HEK293T (cell line): Measurements from ENCODE around the gene RNF217.

Experiments used
- CTCF ChIA-PET: fragments of 350-600 bp; formaldehyde crosslinking; extraction: SDS; loops from one replicate; lab custom pipeline; 2021; ENCODE audit warnings: antibody characterized with exemption, inconsistent platforms; lab: Yijun Ruan, JAX
- POLR2A ChIA-PET: fragments of 350-600 bp; formaldehyde crosslinking; extraction: SDS; loops from one replicate; lab custom pipeline; 2020; ENCODE audit warnings: antibody characterized with exemption, inconsistent platforms; lab: Yijun Ruan, JAX
- DNase-seq: peaks from one replicate; pipeline ENCODE4 v3.0.0; 2012; ENCODE audit warnings: mixed read lengths; ENCODE audit errors: extremely low spot score
- ARNT ChIP-seq: fragments of 450-650 bp; IDR thresholded peaks from 2 replicates; pipeline ENCODE4 v1.6.1; 2017; ENCODE audit warnings: mild to moderate bottlenecking
- BHLHE40 ChIP-seq: fragments of 450-650 bp; IDR thresholded peaks from 2 replicates; pipeline ENCODE4 v1.6.1; 2016; ENCODE audit warnings: mild to moderate bottlenecking, moderate library complexity, borderline replicate concordance
- CTBP1 ChIP-seq: fragments of 450-650 bp; IDR thresholded peaks from 2 replicates; pipeline ENCODE4 v1.6.1; 2016; ENCODE audit warnings: borderline replicate concordance
- ELF4 ChIP-seq: fragments of 450-650 bp; IDR thresholded peaks from 2 replicates; pipeline ENCODE4 v1.6.1; 2017; ENCODE audit warnings: antibody characterized with exemption
- FOXA1 ChIP-seq: fragments of 450-650 bp; IDR thresholded peaks from 2 replicates; pipeline ENCODE4 v1.6.1; 2016; ENCODE audit warnings: mild to moderate bottlenecking
- FOXK2 ChIP-seq: fragments of 450-650 bp; IDR thresholded peaks from 2 replicates; pipeline ENCODE4 v1.6.1; 2016; ENCODE audit warnings: mild to moderate bottlenecking
- FOXM1 ChIP-seq: fragments of 450-650 bp; IDR thresholded peaks from 2 replicates; pipeline ENCODE4 v1.6.1; 2017; ENCODE audit warnings: mild to moderate bottlenecking, borderline replicate concordance
- HDGF ChIP-seq: fragments of 450-650 bp; IDR thresholded peaks from 2 replicates; pipeline ENCODE4 v1.6.1; 2017; ENCODE audit warnings: antibody characterized with exemption, borderline replicate concordance
- L3MBTL2 ChIP-seq: fragments of 450-650 bp; conservative IDR thresholded peaks from 2 replicates; pipeline ENCODE4 v1.6.1; 2016; ENCODE audit warnings: mild to moderate bottlenecking
- LEF1 ChIP-seq: fragments of 450-650 bp; IDR thresholded peaks from 2 replicates; pipeline ENCODE4 v1.6.1; 2017; ENCODE audit warnings: mild to moderate bottlenecking, borderline replicate concordance
- NFRKB ChIP-seq: fragments of 450-650 bp; IDR thresholded peaks from 2 replicates; pipeline ENCODE4 v1.6.1; 2016; ENCODE audit warnings: mild to moderate bottlenecking, moderate library complexity
- PKNOX1 ChIP-seq: fragments of 450-650 bp; IDR thresholded peaks from 2 replicates; pipeline ENCODE4 v1.6.1; 2016
- SP1 ChIP-seq: fragments of 450-650 bp; IDR thresholded peaks from 2 replicates; pipeline ENCODE4 v1.6.1; 2017
- SUZ12 ChIP-seq: fragments of 450-650 bp; IDR thresholded peaks from 2 replicates; pipeline ENCODE4 v1.6.1; 2016; ENCODE audit warnings: mild to moderate bottlenecking
- TARDBP ChIP-seq: fragments of 450-650 bp; IDR thresholded peaks from 2 replicates; pipeline ENCODE4 v1.6.1; 2016
- ZNF384 ChIP-seq: fragments of 450-650 bp; IDR thresholded peaks from 2 replicates; pipeline ENCODE4 v1.6.1; 2016

Gene RNF217

GRCh38 chr6:125083684-125083990, 121.4 kb downstream of the RNF217 start:
- ChIA-PET POLR2A (no interaction called here), CTCF (no interaction called here)
- no peak for TF ChIP-seq TARDBP
- TF ChIP-seq SP1: no peak
- no peak for TF ChIP-seq L3MBTL2
- no peak for TF ChIP-seq BHLHE40
- no peak for TF ChIP-seq FOXM1
- TF ChIP-seq FOXK2: no peak
- TF ChIP-seq FOXA1: no peak
- DNase-seq: no peak

GRCh38 chr6:125086716-125087115, 124.5 kb downstream of the RNF217 start:
- no peak for TF ChIP-seq BHLHE40
- no peak for TF ChIP-seq PKNOX1
- no peak for TF ChIP-seq NFRKB
- TF ChIP-seq ELF4: no peak
- no peak for TF ChIP-seq ARNT
- no peak for TF ChIP-seq LEF1
- TF ChIP-seq FOXM1: no peak
- TF ChIP-seq L3MBTL2: no peak
- TF ChIP-seq ZNF384: no peak
- no peak for TF ChIP-seq FOXK2
- no peak for TF ChIP-seq CTBP1
- no peak for TF ChIP-seq SP1
- no peak for TF ChIP-seq FOXA1
- TF ChIP-seq SUZ12: no peak
- TF ChIP-seq HDGF: no peak
- no peak for TF ChIP-seq TARDBP
- POLR2A ChIA-PET: no interaction called here
- CTCF ChIA-PET: no interaction called here
- DNase-seq: no peak

GRCh38 chr6:125088963-125089362, 126.7 kb downstream of the RNF217 start:
- CTCF ChIA-PET: no interaction called here
- POLR2A ChIA-PET: no interaction called here
- TF ChIP-seq L3MBTL2 (no peak), FOXK2 (no peak)
- no peak for DNase-seq

- TF ChIP-seq PKNOX1 (no peak), ELF4 (no peak), FOXM1 (no peak), FOXK2 (no peak), BHLHE40 (no peak), HDGF (no peak), CTBP1 (no peak), LEF1 (no peak), ARNT (no peak), L3MBTL2 (no peak), FOXA1 (no peak), SUZ12 (no peak), TARDBP (no peak)
- CTCF ChIA-PET: no interaction called here
- POLR2A ChIA-PET: no interaction called here
- DNase-seq: no peak
Measured at GRCh38 chr6:125094563-125094962, 132.3 kb downstream of the RNF217 start.

- CTCF ChIA-PET: no interaction called here
- no peak for TF ChIP-seq BHLHE40
- TF ChIP-seq FOXM1: no peak
- TF ChIP-seq ZNF384: no peak
- no peak for TF ChIP-seq NFRKB
- TF ChIP-seq TARDBP: no peak
- no peak for TF ChIP-seq L3MBTL2
- no peak for TF ChIP-seq ARNT
- no peak for TF ChIP-seq SUZ12
- no peak for TF ChIP-seq CTBP1
- TF ChIP-seq SP1: no peak
- TF ChIP-seq FOXK2: no peak
- no peak for TF ChIP-seq ELF4
- TF ChIP-seq PKNOX1: no peak
- POLR2A ChIA-PET: interaction anchor here (1.0 kb wide), 1 partner anchor 132 kb away, joined by 4 read pairs; no protein-coding TSS in a partner anchor
- DNase-seq: no peak
Measured at GRCh38 chr6:125095580-125096301, 133.5 kb downstream of the RNF217 start.

- ChIA-PET CTCF (no interaction called here), POLR2A (interaction anchor here (1.3 kb wide), 1 partner anchor 29 kb away, joined by 3 read pairs; no protein-coding TSS in a partner anchor)
- no peak for DNase-seq
- no peak for TF ChIP-seq L3MBTL2
- no peak for TF ChIP-seq SUZ12
- TF ChIP-seq ZNF384: no peak
- TF ChIP-seq BHLHE40: no peak
- TF ChIP-seq HDGF: no peak
- TF ChIP-seq CTBP1: no peak
- no peak for TF ChIP-seq ARNT
- no peak for TF ChIP-seq PKNOX1
- no peak for TF ChIP-seq TARDBP
- no peak for TF ChIP-seq FOXK2
- TF ChIP-seq ELF4: no peak
- TF ChIP-seq NFRKB: no peak
- TF ChIP-seq FOXA1: no peak
- TF ChIP-seq LEF1: no peak
- no peak for TF ChIP-seq SP1
- TF ChIP-seq FOXM1: no peak
Measured at GRCh38 chr6:125097186-125097585, 134.9 kb downstream of the RNF217 start.
